ENCODE measurements around the gene MICU1.

DNA sequence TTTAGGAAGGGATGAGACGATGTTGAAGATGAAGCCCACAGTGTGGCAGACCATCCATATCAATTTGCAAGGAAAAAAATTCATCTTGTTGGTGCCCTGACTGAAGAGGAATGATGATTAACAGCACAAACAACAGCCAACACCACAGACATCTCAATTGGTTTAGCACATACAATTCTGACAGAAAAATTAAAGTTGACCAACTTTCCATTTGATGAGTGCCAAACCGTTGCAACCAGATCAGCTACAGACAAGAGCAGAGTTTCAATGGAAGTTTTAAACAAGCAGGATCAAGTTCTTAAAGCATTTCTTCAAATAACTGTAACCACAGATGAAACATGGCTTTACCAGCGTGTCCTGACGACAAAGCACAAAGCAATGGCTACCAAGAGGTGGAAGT lies 138.8 kb downstream of the MICU1 start:
- TF ChIP-seq, protein P1, sequence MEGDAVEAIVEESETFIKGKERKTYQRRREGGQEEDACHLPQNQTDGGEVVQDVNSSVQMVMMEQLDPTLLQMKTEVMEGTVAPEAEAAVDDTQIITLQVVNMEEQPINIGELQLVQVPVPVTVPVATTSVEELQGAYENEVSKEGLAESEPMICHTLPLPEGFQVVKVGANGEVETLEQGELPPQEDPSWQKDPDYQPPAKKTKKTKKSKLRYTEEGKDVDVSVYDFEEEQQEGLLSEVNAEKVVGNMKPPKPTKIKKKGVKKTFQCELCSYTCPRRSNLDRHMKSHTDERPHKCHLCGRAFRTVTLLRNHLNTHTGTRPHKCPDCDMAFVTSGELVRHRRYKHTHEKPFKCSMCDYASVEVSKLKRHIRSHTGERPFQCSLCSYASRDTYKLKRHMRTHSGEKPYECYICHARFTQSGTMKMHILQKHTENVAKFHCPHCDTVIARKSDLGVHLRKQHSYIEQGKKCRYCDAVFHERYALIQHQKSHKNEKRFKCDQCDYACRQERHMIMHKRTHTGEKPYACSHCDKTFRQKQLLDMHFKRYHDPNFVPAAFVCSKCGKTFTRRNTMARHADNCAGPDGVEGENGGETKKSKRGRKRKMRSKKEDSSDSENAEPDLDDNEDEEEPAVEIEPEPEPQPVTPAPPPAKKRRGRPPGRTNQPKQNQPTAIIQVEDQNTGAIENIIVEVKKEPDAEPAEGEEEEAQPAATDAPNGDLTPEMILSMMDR (IDR thresholded peaks at IDR 0.05), result no peak
- no peak for TF ChIP-seq POLR2A (IDR thresholded peaks at IDR 0.05)
